22Rv1 (cell line): Measurements from ENCODE around the gene CRNKL1.

ENCODE experiments used
- H3K27ac ChIP-seq: fragments of 450-650 bp; 2 replicates; pipeline ENCODE4 v1.5.1; 2017
- CTCF ChIP-seq: fragments of 450-650 bp; IDR thresholded peaks from 2 replicates; pipeline ENCODE4 v1.5.1; 2017; ENCODE audit warnings: mild to moderate bottlenecking
- ZFX ChIP-seq: fragments of 450-650 bp; IDR thresholded peaks from 2 replicates; pipeline ENCODE4 v1.6.1; 2017; ENCODE audit warnings: antibody characterized with exemption, borderline replicate concordance

CRNKL1 gene

GRCh38 chr20:20031790-20032189 is 20.5 kb downstream of the CRNKL1 start:
- TF ChIP-seq ZFX: no peak
- no peak for TF ChIP-seq CTCF
- H3K27ac ChIP-seq: no peak overlapping the region

GRCh38 chr20:20027284-20027683 is 25.0 kb downstream of the CRNKL1 start:
- TF ChIP-seq ZFX (no peak), CTCF (no peak)
- no peak overlapping the region for H3K27ac ChIP-seq

- no peak overlapping the region for H3K27ac ChIP-seq
- TF ChIP-seq CTCF (no peak), ZFX (no peak)
Observed at GRCh38 chr20:20024942-20025341, 27.3 kb downstream of the CRNKL1 start.

GRCh38 chr20:20023395-20023794 is 28.9 kb downstream of the CRNKL1 start:
- no peak for TF ChIP-seq ZFX
- TF ChIP-seq CTCF: no peak
- no peak overlapping the region for H3K27ac ChIP-seq

- H3K27ac ChIP-seq: no peak overlapping the region
- no peak for TF ChIP-seq ZFX
- TF ChIP-seq CTCF: no peak
Observed at GRCh38 chr20:20022498-20022897, 29.8 kb downstream of the CRNKL1 start.

GRCh38 chr20:20021835-20022234 is 30.4 kb downstream of the CRNKL1 start:
- TF ChIP-seq ZFX: no peak
- no peak for TF ChIP-seq CTCF
- no peak overlapping the region for H3K27ac ChIP-seq

GRCh38 chr20:20020908-20021307 is 31.4 kb downstream of the CRNKL1 start:
- TF ChIP-seq ZFX: no peak
- TF ChIP-seq CTCF: no peak
- no peak overlapping the region for H3K27ac ChIP-seq
